HG02943 (cell line): ENCODE data around the gene PPP2CA.

Experiments used
- ATAC-seq: cut with Tn5 transposase; IDR thresholded peaks from one replicate; pipeline ENCODE4 v1.9.1; 2021; ENCODE audit warnings: mild to moderate bottlenecking, low read depth, moderate library complexity; ENCODE audit not compliant: unreplicated experiment

The PPP2CA gene

DNA sequence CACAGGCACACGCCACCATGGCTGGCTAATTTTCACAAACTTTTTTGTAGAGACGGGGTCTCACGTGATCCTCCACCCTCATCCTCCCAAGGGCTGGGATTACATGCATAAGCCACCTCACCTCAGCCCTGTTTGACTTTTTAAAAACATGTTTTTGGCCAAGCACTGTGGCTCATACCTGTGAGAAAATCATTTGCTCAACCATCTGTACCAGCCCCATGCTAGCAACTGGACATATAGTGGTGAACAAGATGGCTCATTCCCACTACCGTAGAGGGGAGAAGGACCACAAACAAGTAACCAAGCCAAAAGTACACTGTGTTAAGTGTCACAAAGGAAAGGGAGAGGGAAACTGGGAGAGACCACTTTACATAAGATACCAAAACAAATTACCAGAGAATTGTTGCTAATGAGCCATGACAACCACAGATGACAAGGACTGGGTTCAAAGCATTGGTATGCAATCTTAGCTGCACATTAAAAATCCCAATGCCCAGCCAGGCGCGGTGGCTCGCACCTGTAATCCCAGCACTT lies 19.2 kb downstream of the PPP2CA start:
- no peak for ATAC-seq

DNA sequence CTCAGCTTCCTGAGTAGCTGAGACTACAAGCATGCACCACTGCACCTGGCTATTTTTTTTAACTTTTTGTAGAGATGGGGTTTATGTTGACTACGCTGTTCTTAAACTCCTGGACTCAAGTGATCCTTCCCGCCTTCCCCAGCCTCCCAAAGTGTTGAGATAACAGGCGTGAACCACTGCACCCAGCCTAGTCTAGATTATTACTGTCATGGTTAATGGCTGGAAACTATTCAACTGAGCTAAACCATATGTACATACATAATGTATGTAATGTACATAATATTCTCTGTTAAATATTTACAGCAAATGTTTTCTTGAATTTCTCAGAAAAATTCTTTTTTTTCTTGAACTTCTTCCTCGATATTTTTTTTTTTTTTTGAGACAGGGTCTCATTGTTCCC lies 21.3 kb downstream of the PPP2CA start:
- ATAC-seq: no peak

DNA sequence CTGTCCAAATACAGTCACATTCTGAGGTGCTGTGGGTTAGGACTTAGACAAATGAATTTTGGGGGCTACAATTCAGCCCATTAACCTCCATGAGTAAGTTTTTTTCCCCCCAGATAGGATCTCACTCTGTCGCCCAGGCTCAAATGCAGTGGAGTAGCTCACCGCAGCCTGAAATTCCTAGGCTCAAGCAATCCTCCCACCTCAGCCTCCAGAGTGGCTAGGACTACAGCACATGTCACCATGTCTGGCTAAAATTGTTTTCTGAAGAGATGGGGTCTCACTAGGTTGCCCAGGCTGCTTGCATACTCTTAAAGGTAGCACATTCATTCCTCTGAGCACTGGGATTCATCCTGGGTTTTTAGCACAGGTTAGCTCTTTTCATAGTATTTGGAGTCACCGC lies 22.2 kb downstream of the PPP2CA start:
- ATAC-seq: no peak

DNA sequence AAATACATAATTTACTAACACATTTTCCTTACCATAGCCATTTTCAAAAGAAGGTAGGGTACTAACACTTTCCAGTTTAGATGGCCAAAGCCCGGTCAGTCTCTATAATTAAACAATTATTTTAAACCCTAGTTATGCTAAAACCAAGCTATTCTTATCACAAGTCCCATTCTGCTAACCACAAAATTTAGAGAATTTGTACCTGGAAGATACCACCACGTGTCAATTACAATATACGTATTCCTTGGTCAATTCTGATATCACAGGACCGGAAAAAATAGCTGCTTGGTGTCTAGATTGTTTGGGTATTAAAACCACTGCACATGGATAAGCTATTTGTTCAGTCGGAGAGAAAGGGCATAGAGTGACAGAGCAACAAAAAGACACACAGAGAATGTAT lies 30.2 kb downstream of the PPP2CA start:
- ATAC-seq: no peak

DNA sequence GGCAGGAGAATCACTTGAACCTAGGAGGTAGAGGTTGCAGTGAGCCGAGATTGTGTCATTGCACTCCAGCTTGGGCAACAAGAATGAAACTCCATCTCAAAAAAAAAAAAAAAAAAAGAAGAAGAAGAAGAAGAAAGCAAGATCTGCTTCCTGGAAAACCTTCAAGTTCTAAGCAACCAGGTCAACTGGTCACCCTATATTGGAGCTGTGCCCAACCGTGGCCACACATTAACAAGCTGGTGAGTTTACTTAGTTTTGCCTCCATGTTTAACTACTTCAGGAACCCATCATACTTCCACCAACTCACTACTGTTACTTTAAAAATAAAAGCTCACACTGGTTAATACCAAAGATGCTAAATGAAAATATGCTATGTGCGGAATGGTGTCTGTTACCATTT lies 36.8 kb downstream of the PPP2CA start:
- ATAC-seq: no peak

DNA sequence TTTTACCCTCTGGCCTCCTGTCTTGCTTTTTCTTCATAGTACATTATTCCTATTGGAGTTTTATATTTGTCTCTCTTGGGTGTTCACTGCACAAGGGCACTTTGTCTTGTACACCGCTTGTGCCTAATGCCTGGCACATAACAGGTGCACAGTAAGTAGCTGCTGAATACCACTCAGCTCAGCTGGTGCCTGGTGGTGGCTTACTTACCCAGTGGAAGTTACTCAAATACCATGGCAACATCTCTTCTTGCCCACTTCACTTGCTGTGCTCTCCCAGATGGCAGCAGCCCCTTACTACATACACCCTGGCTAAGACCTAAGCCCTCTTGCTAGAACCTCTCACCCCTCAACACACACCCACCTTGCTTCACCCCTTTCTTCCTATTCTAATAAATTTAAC lies 37.8 kb downstream of the PPP2CA start:
- no peak for ATAC-seq

DNA sequence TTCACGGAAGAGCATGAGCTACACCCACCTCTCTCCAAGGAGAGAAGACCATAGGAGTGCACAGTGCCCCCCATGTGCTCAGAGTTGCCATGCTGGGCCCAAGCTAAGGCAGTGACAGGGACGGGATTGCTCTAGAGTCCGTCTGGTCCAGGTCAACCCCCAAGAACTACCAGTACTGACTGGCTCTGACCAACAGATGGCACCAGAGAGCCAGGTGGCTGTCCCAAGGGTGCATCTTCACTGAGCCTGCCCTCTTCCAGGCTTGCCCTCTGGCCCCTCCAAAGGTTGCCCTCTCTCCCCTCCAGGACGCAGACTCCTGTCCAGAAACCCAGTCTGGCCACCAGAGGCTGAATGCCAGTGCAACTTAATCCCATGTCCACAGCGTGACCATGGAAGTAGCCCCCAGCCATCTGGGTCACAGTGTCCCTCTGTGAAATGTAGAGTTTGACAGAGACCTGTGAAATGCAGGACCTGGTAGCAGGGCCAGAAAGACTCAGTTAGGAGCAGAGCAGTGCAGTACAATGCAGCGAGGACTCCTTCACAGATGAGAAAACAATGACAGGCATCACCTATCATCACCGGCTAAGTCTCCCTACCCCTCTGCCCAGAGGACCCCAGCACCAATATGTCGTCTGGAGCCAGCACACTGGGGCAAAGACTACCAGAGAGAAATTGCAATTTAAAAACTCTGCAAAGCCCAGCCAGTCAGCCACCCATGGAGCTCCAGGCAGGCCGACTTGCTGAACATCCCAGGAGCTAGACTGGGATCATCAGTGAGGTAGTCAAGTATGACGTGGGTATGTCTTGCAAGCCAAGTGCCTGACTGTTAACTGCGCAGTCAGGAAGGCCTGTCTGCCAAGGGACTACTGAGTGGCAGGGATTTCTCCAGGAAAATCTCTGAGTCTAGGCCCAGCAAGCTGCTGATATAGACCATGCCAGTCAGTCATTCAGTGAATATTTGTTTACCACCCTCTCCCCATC lies 41.4 kb downstream of the PPP2CA start:
- peak; percentile 63 for ATAC-seq

DNA sequence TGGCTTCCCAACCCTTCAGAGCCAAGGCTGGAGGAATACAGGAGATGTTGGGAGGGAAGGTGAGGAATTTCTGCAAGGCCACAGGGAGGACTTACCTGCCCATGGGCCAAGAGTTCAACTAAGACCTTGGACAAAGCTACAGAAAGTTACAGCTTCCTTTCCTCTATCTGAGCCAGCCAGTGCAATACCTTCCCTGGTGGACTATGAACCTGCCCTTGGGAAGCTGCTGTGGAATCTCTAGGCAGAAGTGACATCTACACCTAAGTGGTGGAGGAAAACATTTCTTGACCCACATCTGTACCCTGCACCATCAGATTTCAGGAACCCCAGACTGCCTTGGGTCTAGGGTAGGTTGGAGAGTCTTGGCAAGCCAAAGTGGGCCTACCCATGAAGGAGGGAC lies 42.4 kb downstream of the PPP2CA start:
- ATAC-seq: no peak

DNA sequence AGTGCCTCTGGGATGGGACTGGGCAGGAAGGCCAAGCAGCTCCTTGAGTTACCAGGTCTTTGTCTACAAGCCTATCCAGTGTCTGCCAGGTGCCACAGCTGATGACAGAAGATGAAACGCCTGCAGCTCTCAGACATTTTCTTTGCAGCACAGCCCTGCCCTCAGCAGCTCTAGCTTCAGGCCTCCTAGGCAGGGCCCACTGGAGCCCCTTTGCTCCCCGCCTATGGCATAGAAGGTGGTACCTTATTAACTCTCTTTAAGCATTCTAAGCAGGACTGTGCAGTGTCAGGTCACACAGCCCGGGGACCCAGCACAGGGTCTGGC lies 47.8 kb downstream of the PPP2CA start:
- ATAC-seq: no peak

DNA sequence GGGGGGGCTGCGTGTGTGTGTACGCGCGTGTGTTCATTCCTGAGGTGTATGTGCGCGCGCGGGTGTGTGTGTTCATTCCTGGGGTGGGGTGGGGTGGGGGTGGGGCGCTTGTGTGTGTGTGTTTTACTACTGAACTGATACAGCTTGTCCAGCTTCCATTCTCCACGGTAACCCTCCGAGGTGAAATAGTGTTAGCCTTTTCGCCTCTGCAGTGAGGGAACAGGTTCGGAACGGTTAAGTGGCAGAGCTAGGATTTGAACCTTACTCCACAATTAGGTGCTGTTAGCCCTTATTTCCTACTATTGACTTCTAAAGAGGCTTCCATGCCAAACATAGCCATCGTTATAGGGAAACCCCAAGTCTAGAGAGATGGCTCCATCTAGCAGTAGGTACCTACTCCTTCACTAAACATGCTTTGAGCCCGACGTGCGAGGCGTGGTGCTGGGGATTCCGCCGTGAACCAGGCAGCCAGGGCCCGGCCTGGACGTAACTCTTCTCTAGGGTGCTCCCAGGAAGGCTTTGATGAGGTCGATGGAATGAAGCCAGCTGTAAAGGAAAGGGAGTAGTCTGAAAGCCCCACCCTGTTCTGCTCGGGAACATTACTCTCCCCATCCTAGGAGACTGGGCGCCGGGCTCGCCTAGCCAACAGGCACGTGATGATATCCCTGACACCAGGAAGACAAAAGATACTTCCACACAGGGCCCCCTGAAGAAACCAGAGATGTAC lies 48.3 kb downstream of the PPP2CA start:
- ATAC-seq: no peak

DNA sequence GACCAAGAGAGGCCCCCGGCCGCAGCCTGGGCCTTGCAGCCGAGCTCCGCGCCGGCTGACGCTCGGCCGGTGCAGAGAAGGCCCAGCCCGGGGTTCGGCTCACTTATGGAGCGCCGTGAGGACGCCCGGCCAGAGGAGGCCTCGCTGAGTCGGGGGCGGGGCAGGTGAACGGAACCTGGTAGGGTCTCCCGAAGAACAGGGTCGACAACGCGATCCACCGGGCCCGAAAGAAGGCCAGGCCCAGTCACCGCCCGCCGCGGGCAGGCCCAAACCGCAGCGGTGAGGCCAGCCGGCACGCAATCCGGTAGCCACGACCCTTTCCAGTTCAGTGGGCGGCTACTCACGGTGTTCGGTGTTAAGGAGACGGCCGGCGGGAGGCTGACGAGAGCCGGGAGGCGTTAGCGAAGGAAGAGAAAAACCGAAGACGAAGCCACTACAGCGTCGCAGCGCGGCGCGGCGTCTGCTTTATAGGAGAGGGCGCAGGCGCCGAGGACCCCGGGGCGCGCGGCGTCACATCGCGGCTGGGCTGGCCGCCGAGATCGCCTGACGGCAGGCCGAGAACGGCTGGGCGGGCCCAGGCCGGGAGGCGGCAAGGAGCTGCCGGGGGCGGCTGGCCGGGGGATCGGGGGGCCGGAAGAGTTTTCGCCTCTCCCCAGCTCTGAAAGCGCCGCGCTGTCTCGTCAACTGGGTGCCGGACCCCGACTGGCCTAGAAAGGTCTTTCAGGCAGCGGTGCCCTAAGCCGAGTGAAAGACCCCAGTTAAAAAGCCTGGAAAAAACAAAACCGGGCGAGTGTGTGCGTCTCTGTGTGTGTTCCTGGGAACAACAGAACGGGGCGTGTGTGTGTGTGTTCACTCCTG lies 49.1 kb downstream of the PPP2CA start, which contains the start of gene SKP1:
Gene SKP1 (minus strand): TSS at position 440 of the 858 bp plus-strand sequence. CDS start 2,928 bp downstream, outside the sequence.
- ATAC-seq: peak; percentile 63

DNA sequence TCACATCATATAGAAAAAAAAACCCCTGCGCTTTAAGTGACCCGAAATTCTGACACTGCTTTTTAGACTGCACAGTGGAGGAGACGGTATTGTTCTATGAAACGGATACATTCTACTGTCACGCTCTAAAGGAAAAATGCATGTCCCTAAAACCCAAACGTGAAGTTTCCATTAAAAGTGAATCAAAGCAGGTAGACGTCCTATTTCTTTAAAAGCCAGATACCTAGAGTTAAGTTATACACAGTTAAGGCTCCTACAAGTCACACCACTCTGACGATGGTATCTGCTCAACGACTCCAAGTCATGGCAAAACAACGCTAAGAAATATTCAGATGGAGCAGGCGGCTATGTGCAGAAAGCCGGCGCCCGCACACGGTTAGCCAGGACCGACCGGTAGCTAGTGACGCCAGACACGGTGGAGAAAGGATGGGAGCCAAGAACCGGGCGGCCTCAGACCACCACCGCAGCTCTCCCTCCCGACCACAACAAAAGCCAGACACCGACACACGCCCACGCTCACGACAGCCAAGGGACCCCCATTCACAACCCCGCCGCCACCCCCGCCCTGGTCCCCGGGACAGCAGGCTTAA lies 49.9 kb downstream of the PPP2CA start:
- peak; percentile 11 for ATAC-seq

DNA sequence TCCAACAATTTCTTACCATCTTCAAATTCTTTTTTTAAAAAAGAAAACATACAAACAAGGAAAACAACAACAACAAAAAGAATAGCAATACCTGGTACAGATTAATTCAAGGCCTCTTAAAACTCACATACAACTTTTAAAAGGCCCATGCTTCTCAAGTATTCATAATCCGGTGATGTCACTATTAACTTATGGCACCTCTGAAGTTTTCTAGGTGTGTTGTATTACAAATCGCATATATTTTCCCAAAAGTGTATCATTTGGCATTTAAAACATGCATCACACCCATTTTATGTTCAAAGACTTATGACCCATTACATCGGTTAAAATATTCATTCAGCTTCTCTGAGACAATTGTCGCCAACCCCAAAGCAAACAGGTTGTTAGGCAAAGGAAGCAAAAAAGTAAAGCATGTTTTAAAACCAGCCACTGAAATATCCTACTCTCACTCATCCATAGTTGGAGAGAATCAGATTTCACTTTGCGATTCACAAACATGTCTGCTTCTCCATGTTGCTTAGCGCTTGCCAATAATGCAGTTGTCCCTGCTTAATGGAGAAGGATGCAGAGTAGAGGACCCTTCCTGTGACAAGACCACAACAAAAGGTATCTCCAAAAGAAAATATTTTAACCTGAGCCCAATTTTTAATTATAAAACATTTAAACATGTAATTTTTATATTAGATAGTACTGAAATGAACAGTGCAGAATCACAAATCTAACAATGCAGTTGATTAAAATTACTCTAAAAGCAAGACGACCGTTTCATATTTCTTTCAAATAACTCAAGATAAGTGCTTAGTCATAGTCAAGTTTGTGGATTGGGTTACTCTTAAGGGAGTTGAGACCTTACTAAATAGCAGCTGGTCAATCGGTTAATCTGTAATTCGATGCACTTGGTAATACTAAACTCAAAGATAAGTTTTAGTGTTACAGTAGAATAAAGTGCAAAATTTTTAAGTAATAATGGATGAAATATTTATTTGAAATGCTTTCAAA lies 50.7 kb downstream of the PPP2CA start:
- ATAC-seq: no peak

DNA sequence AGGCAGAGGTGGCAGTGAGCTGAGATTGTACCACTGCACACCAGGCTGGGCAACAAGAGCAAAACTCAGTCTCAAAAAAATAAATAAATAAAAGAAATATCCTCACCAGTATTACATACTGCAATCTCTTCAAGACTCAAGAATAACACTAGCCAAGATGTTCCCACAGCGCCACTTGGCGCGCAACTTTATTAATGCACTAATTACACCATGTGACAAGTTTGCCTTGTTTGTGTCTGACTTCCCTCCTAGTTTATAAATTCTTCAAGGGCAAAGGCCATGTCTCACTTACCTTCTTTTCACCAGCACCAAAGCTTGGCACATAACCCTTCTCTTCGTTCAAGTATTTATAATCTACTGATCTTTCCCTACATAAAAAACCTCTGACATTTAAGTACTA lies 53.9 kb downstream of the PPP2CA start:
- no peak for ATAC-seq

DNA sequence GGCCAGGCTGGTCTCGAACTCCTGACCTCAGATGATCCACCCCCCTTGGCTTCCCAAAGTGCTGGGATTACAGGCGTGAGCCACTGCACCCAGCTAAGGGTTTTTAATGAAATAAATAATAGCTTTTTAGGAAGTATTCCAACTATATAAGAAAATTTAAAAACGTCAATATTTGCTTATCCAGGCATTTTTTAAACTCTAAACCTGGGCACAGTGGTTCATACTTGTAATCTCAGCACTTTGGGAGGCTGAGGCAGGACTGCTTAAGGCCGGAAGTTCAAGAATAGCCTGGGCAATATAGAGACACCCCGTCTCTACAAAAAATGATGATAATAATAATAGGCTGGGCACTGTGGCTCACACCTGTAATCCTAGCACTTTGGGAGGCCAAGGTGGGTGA lies 63.3 kb downstream of the PPP2CA start:
- no peak for ATAC-seq

DNA sequence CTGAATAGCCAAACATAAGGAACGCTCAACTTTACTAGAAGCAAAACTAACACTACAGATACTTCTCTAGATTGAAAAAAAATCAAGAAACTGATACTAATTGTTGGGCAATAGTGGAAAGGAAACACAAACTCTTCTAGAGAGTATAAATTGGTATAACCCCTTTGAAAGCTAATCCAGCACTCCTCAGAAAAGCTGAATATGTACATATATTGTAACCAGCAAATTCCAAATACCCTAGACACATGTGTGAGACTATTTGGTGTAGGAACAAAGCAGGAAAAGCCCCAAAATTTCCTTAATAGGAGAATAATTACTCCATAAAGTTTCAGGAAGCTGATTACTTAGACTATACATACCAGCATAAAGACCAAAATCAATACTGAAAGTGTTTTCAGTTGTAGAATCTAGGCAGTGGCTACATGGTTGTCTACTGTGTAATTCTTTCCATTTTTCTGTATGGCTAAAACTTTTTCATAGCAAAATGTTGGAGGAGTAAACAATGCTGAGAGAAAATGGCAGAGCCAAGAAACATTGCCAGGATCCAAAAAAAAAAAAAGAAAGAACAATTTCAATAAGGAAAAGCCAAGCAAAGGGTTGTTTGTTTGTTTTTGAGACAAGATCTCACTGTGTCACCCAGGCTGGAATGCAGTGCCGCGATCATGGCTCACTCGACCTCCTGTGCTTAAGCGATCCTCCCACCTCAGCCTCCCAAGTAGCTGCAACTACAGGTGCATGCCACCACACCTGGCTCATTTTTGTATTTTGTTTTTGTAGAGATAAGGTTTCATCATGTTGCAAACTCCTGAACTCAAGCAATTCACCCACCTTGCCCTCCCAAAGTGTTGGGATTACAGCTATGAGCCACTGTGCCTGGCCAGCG lies 64.1 kb downstream of the PPP2CA start:
- no peak for ATAC-seq

DNA sequence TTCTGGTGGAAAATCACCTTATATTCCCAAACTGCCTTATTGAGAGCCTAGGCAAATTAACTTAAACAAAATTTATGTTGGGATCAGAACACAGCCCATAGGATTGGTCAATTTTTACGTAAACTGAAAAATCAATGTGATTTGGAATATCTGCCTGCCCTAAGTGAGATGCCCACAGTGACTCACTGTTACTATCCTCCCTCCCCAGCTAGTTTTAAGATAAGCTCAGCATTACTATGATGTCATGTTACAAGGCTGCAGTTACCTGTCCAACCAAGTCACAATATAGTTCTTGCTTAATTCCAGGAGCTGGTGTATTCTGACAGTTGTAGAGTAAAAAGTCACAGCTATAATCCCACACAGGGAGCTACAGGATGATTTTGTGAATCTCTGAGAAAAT lies 72.2 kb downstream of the PPP2CA start:
- ATAC-seq: no peak

DNA sequence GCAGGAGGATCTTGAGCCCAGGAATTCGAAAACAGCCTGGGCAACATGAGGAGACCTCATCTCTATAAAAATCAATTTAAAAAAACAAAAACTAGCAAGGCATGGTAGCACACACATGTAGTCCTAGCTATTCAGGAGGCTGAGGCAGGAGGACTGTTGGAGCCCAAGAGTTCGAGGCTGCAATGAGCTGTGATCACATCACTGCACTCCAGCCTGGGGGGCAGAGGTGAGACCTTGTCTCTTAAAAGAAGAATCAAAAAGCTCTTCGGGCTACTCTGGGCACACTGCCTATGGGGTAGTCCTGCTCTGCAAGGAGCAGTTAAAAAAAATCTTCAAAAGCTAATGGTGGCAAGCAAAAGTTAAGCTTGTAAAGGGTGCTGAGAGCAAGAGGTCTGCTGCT lies 72.6 kb downstream of the PPP2CA start:
- no peak for ATAC-seq
